H9 (cell line): Measurements from ENCODE around the gene SPHK2. TPM values are rescaled to one million over a fixed set of nuclear protein-coding genes. Genes with fewer than 3 reads are reported as not detected.

Experiments used
- DNase-seq: peaks from one replicate; pipeline ENCODE4 v3.0.0-alpha.2; 2017
- H2AFZ ChIP-seq: one replicate; pipeline ENCODE4 v1.6.1; 2013; ENCODE audit warnings: mild to moderate bottlenecking, low read length, control low read depth, moderate library complexity
- H2AK5ac ChIP-seq: 2 replicates; pipeline ENCODE4 v1.6.1; 2013; ENCODE audit warnings: low read length, control low read depth, mixed read lengths; ENCODE audit not compliant: insufficient read length
- H2BK120ac ChIP-seq: one replicate; pipeline ENCODE4 v1.6.1; 2013; ENCODE audit warnings: low read depth, mild to moderate bottlenecking, low read length, control low read depth, inconsistent platforms; ENCODE audit not compliant: poor library complexity, severe bottlenecking
- H2BK12ac ChIP-seq: 2 replicates; pipeline ENCODE4 v1.6.1; 2013; ENCODE audit warnings: low read length, control low read depth, mixed read lengths, low read depth; ENCODE audit not compliant: insufficient read length
- H2BK15ac ChIP-seq: 2 replicates; pipeline ENCODE4 v1.6.1; 2013; ENCODE audit warnings: low read depth, low read length, control low read depth
- H2BK20ac ChIP-seq: one replicate; pipeline ENCODE4 v1.6.1; 2013; ENCODE audit warnings: low read depth, mild to moderate bottlenecking, low read length, control low read depth, inconsistent platforms; ENCODE audit not compliant: poor library complexity, severe bottlenecking
- H2BK5ac ChIP-seq: 2 replicates; pipeline ENCODE4 v1.6.1; 2013; ENCODE audit warnings: low read length, control low read depth, mixed read lengths; ENCODE audit not compliant: insufficient read length
- H3K14ac ChIP-seq: 2 replicates; pipeline ENCODE4 v1.6.1; 2013; ENCODE audit warnings: low read length, control low read depth; ENCODE audit not compliant: insufficient read depth
- H3K18ac ChIP-seq: 2 replicates; pipeline ENCODE4 v1.6.1; 2013; ENCODE audit warnings: low read depth, mild to moderate bottlenecking, mixed read lengths, low read length, control low read depth; ENCODE audit not compliant: insufficient read length
- H3K23ac ChIP-seq: 2 replicates; pipeline ENCODE4 v1.6.1; 2013; ENCODE audit warnings: low read length, control low read depth, mixed read lengths, low read depth; ENCODE audit not compliant: insufficient read length
- H3K23me2 ChIP-seq: 2 replicates; pipeline ENCODE4 v1.6.1; 2013; ENCODE audit warnings: low read depth, mild to moderate bottlenecking, mixed read lengths, low read length, control low read depth; ENCODE audit not compliant: insufficient read length, poor library complexity, severe bottlenecking
- H3K27ac ChIP-seq: 2 replicates; pipeline ENCODE4 v1.5.1; 2013; ENCODE audit warnings: low read length, control low read depth, mixed read lengths, low read depth; ENCODE audit not compliant: insufficient read length
- H3K27me3 ChIP-seq: 2 replicates; pipeline ENCODE4 v1.6.1; 2013; ENCODE audit warnings: low read length, control low read depth, inconsistent platforms; ENCODE audit not compliant: insufficient read depth
- H3K4ac ChIP-seq: 2 replicates; pipeline ENCODE4 v1.6.1; 2013; ENCODE audit warnings: low read depth, mild to moderate bottlenecking, control low read depth, inconsistent platforms, low read length, moderate library complexity
- H3K4me1 ChIP-seq: 2 replicates; pipeline ENCODE4 v1.6.1; 2013; ENCODE audit warnings: low read length, control low read depth, inconsistent platforms; ENCODE audit not compliant: insufficient read depth
- H3K4me2 ChIP-seq: 2 replicates; pipeline ENCODE4 v1.6.1; 2013; ENCODE audit warnings: low read length, control low read depth, mixed read lengths; ENCODE audit not compliant: insufficient read length, insufficient read depth
- H3K56ac ChIP-seq: 2 replicates; pipeline ENCODE4 v1.6.1; 2013; ENCODE audit warnings: low read depth, mild to moderate bottlenecking, mixed read lengths, low read length, control low read depth; ENCODE audit not compliant: insufficient read length
- H3K79me1 ChIP-seq: 2 replicates; pipeline ENCODE4 v1.6.1; 2013; ENCODE audit warnings: low read depth, mild to moderate bottlenecking, moderate library complexity, low read length, control low read depth, inconsistent platforms; ENCODE audit not compliant: insufficient read depth, poor library complexity, severe bottlenecking
- H3K79me2 ChIP-seq: 2 replicates; pipeline ENCODE4 v1.6.1; 2013; ENCODE audit warnings: low read length, control low read depth, inconsistent platforms; ENCODE audit not compliant: insufficient read depth
- H3K9ac ChIP-seq: 2 replicates; pipeline ENCODE4 v1.6.1; 2013; ENCODE audit warnings: low read length, control low read depth, mixed read lengths; ENCODE audit not compliant: insufficient read length; ENCODE audit errors: extremely low read depth
- H3K9me3 ChIP-seq: one replicate; pipeline ENCODE4 v1.6.1; 2013; ENCODE audit warnings: low read depth, low read length, inconsistent platforms; ENCODE audit not compliant: control insufficient read depth
- H3T11ph ChIP-seq: one replicate; pipeline ENCODE4 v1.6.1; 2013; ENCODE audit warnings: mild to moderate bottlenecking, low read length, control low read depth, inconsistent platforms
- H4K20me1 ChIP-seq: one replicate; pipeline ENCODE4 v1.6.1; 2013; ENCODE audit not compliant: control insufficient read depth, insufficient read length, insufficient read depth
- H4K5ac ChIP-seq: 2 replicates; pipeline ENCODE4 v1.6.1; 2013; ENCODE audit warnings: low read depth, mild to moderate bottlenecking, mixed read lengths, low read length, control low read depth; ENCODE audit not compliant: insufficient read length
- H4K8ac ChIP-seq: replicated peaks from 2 replicates; pipeline ENCODE4 v1.6.1; 2013; ENCODE audit warnings: low read length, control low read depth, mixed read lengths, low read depth; ENCODE audit not compliant: insufficient read length
- H4K91ac ChIP-seq: 2 replicates; pipeline ENCODE4 v1.6.1; 2013; ENCODE audit warnings: low read depth, mild to moderate bottlenecking, moderate library complexity, mixed read lengths, low read length, control low read depth; ENCODE audit not compliant: insufficient read length
- H3K27ac Mint-ChIP-seq, 3 experiments: 2 replicates in 2 of 3; 3 replicates in 1 of 3; pipeline ENCODE4 v1.8.0; 2020 to 2021; ENCODE audit warnings: mixed read lengths in 3 of 3, mild to moderate bottlenecking in 1 of 3, moderate library complexity in 1 of 3
- H3K27me3 Mint-ChIP-seq: 2 replicates; pipeline ENCODE4 v1.8.0; 2021; ENCODE audit warnings: low read depth, mild to moderate bottlenecking, moderate library complexity, mixed read lengths
- H3K36me3 Mint-ChIP-seq, 3 experiments: 2 replicates in 2 of 3; 3 replicates in 1 of 3; pipeline ENCODE4 v1.8.0; 2020 to 2021; ENCODE audit warnings: low read depth in 3 of 3, mixed read lengths in 3 of 3; ENCODE audit not compliant: insufficient read depth in 1 of 3
- H3K4me1 Mint-ChIP-seq, 2 experiments: 2 replicates each; pipeline ENCODE4 v1.8.0; 2020; ENCODE audit warnings: mixed read lengths in 2 of 2
- H3K4me3 Mint-ChIP-seq, 2 experiments: 2 replicates in 1 of 2; 3 replicates in 1 of 2; pipeline ENCODE4 v1.8.0; 2020 to 2021; ENCODE audit warnings: mild to moderate bottlenecking in 2 of 2, mixed read lengths in 2 of 2, moderate library complexity in 1 of 2
- H3K9me3 Mint-ChIP-seq, 2 experiments: 2 replicates in 1 of 2; 3 replicates in 1 of 2; pipeline ENCODE4 v1.8.0; 2020; ENCODE audit warnings: mild to moderate bottlenecking in 2 of 2, mixed read lengths in 2 of 2, moderate library complexity in 1 of 2
- WGBS: extraction: QIAGEN DNeasy Blood & Tissue Kit; methylation state at CpG from one replicate; pipeline ENCODE4 v1.1.7; 2013; ENCODE audit warnings: missing lambda C conversion rate, low lambda C conversion rate, mixed read lengths; ENCODE audit not compliant: insufficient read length; ENCODE audit errors: extremely low coverage; 5-methylcytosine and 5-hydroxymethylcytosine counted together
- total RNA-seq: library from RNA; stranded (reverse); gene quantifications from 2 replicates; pipeline ENCODE4 v1.2.1, GENCODE V29; 2021
- TF ChIP-seq, protein P1 (sequence below): fragments of 200-600 bp; sonication (generic); conservative IDR thresholded peaks from 3 replicates; pipeline ENCODE4 v1.8.0; 2021; ENCODE audit warnings: antibody characterized with exemption, mild to moderate bottlenecking

The SPHK2 gene
- total RNA-seq, 1 experiment from 2014 or later: 57.2 TPM

DNA sequence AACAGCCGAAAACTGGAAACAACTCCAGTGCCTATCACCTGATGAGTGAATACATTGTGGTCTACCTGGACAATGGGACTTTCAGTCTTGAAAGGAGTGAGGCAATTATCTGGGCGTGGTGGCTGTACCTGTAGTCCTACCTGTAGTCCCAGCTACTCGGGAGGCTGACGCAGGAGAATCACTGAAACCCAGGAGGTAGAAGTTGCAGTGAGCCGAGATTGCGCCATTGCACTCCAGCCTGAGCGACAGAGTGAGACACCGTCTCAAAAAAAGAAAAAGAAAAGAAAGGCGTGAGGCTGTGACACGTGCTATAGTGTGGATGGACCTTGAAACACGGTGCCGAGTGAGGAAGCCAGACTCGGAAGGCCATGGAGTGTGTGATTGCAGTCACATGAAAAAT is 57.6 kb downstream of the SPHK2 start:
- no peak overlapping the region for H3K23ac ChIP-seq
- no peak overlapping the region for H2BK20ac ChIP-seq
- Mint-ChIP-seq H3K4me1 (peaks cover 26 to 30% of the 10 kb centered on the region in 2 experiments), H3K4me3 (no peak overlapping the region), H3K27me3 (peaks cover 7% of the 10 kb centered on the region), H3K27ac (no peak overlapping the region; a peak in 1 of 7 replicates), H3K36me3 (no peaks in the 10 kb centered on the region), H3K9me3 (no peaks in the 10 kb centered on the region)
- no peak for DNase-seq
- H4K20me1 ChIP-seq: no peaks in the 10 kb centered on the region
- H3K14ac ChIP-seq: no peak overlapping the region
- H3K9ac ChIP-seq: no peak overlapping the region
- no CpG with 5 or more reads among the region's 13 CpGs for WGBS
- no peak overlapping the region for H3K18ac ChIP-seq
- no peaks in the 10 kb centered on the region for H3K27me3 ChIP-seq
- H3K27ac ChIP-seq: no peak overlapping the region
- H4K91ac ChIP-seq: no peak overlapping the region
- no peak overlapping the region for H2BK120ac ChIP-seq
- no peak overlapping the region for H3K4me2 ChIP-seq
- H2BK12ac ChIP-seq: no peak overlapping the region
- no peak overlapping the region for H4K5ac ChIP-seq
- no peak overlapping the region for H3T11ph ChIP-seq
- H3K79me1 ChIP-seq: no peaks in the 10 kb centered on the region
- H2AK5ac ChIP-seq: no peak overlapping the region
- no peaks in the 10 kb centered on the region for H3K9me3 ChIP-seq
- H4K8ac ChIP-seq: no peak overlapping the region
- no peak overlapping the region for H2BK15ac ChIP-seq
- H3K4ac ChIP-seq: no peak overlapping the region
- no peaks in the 10 kb centered on the region for H3K23me2 ChIP-seq
- H3K4me1 ChIP-seq: no peaks in the 10 kb centered on the region; the same call in 1 of the 2 replicates
- no peaks in the 10 kb centered on the region for H3K79me2 ChIP-seq
- H3K56ac ChIP-seq: no peak overlapping the region
- H2AFZ ChIP-seq: no peak overlapping the region
- H2BK5ac ChIP-seq: no peak overlapping the region
- TF ChIP-seq, protein P1, sequence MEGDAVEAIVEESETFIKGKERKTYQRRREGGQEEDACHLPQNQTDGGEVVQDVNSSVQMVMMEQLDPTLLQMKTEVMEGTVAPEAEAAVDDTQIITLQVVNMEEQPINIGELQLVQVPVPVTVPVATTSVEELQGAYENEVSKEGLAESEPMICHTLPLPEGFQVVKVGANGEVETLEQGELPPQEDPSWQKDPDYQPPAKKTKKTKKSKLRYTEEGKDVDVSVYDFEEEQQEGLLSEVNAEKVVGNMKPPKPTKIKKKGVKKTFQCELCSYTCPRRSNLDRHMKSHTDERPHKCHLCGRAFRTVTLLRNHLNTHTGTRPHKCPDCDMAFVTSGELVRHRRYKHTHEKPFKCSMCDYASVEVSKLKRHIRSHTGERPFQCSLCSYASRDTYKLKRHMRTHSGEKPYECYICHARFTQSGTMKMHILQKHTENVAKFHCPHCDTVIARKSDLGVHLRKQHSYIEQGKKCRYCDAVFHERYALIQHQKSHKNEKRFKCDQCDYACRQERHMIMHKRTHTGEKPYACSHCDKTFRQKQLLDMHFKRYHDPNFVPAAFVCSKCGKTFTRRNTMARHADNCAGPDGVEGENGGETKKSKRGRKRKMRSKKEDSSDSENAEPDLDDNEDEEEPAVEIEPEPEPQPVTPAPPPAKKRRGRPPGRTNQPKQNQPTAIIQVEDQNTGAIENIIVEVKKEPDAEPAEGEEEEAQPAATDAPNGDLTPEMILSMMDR: no peak
